HepG2 (cell line): ENCODE results near the gene ADRM1. TPM values are rescaled to one million over a fixed set of nuclear protein-coding genes. Genes with fewer than 3 reads are reported as not detected.

Source experiments
- ATAC-seq: fragments of 200-7000 bp; cut with Tn5 transposase; 3 replicates; pipeline ENCODE4 v1.9.1; 2020; ENCODE audit warnings: mild to moderate bottlenecking, moderate library complexity
- BruUV-seq: library from RNA; stranded (reverse); fragments of 400-500 nt; replicated peaks from 2 replicates; lab custom pipeline; 2021; lab: Mats Ljungman, UMichigan
- CTCF ChIA-PET: fragments of 300-600 bp; formaldehyde crosslinking; extraction: SDS; loops from one replicate; lab custom pipeline; 2021; ENCODE audit warnings: low total read pairs, inconsistent platforms, low intra/inter-chr PET ratio; lab: Yijun Ruan, JAX
- POLR2A ChIA-PET: fragments of 350-600 bp; sonication (Branson Sonifier 250); formaldehyde crosslinking; loops from one replicate; lab custom pipeline; 2020; ENCODE audit warnings: antibody characterized with exemption, inconsistent platforms; lab: Yijun Ruan, JAX
- DNase-seq: peaks from one replicate; pipeline ENCODE4 v3.0.0-alpha.2; 2015; ENCODE audit warnings: low spot score
- FAIRE-seq: peaks from 3 replicates; lab custom pipeline; 2011; peaks lifted over from hg19 to GRCh38; lab: Jason Lieb, UNC
- H2AFZ ChIP-seq: one replicate; pipeline ENCODE4 v1.6.1; 2011; ENCODE audit warnings: low read length, inconsistent platforms
- H3K27ac ChIP-seq: fragments of 300-600 bp; 3 replicates; pipeline ENCODE4 v1.8.0; 2011; ENCODE audit warnings: mixed run types, mild to moderate bottlenecking, mixed read lengths, low read length, inconsistent platforms; ENCODE audit not compliant: insufficient read depth; ENCODE audit errors: extremely low read length
- H3K27me3 ChIP-seq, 2 experiments: fragments of 200-600 bp in 1 of 2; 2 replicates in 1 of 2; 3 replicates in 1 of 2; pipeline versions ENCODE4 v1.6.0 to v1.8.0; 2011; ENCODE audit warnings: low read length in 2 of 2, mild to moderate bottlenecking in 2 of 2, moderate library complexity in 2 of 2, inconsistent platforms in 1 of 2; ENCODE audit not compliant: insufficient read depth in 2 of 2, control insufficient read depth in 1 of 2
- H3K36me3 ChIP-seq, 2 experiments: fragments of 200-600 bp in 1 of 2; replicated peaks in 1 of 2; 2 replicates in 1 of 2; 3 replicates in 1 of 2; pipeline versions ENCODE4 v1.5.1 to v1.8.0; 2011; ENCODE audit warnings: low read length in 2 of 2, inconsistent platforms in 1 of 2; ENCODE audit not compliant: insufficient read depth in 2 of 2, control insufficient read depth in 1 of 2
- H3K4me1 ChIP-seq: 2 replicates; pipeline ENCODE4 v1.5.1; 2012; ENCODE audit warnings: low read length, inconsistent platforms; ENCODE audit not compliant: insufficient read depth
- H3K4me2 ChIP-seq: 2 replicates; pipeline ENCODE4 v1.6.0; 2011; ENCODE audit warnings: low read depth, low read length, inconsistent platforms
- H3K4me3 ChIP-seq, 3 experiments: fragments of 200-600 bp in 1 of 3; sonication (generic), shearing (Covaris generic) in 1 of 3; replicated peaks in 1 of 3; 2 replicates each; pipeline ENCODE4 v1.5.1; 2011 to 2016; ENCODE audit warnings: low read length in 3 of 3, inconsistent platforms in 2 of 3, low read depth in 2 of 3, mild to moderate bottlenecking in 2 of 3, control low read depth in 1 of 3, mixed read lengths in 1 of 3; ENCODE audit not compliant: insufficient read depth in 1 of 3
- H3K79me2 ChIP-seq: one replicate; pipeline ENCODE4 v1.6.1; 2011; ENCODE audit warnings: low read length, inconsistent platforms; ENCODE audit not compliant: insufficient read depth
- H3K9ac ChIP-seq: 2 replicates; pipeline ENCODE4 v1.6.0; 2011; ENCODE audit warnings: mild to moderate bottlenecking, low read depth, low read length, inconsistent platforms; ENCODE audit not compliant: insufficient read depth
- H3K9me3 ChIP-seq: 2 replicates; pipeline ENCODE4 v1.5.1; 2012; ENCODE audit warnings: mild to moderate bottlenecking, low read length
- H4K20me1 ChIP-seq: 2 replicates; pipeline ENCODE4 v1.6.0; 2011; ENCODE audit warnings: inconsistent platforms, mild to moderate bottlenecking, low read length, moderate library complexity; ENCODE audit not compliant: insufficient read depth
- EZH2 ChIP-seq: conservative IDR thresholded peaks from 2 replicates; pipeline ENCODE4 v1.6.1; 2012; ENCODE audit warnings: mild to moderate bottlenecking, low read depth, low read length, moderate library complexity
- ISX ChIP-seq: sonication (generic); formaldehyde crosslinking; conservative IDR thresholded peaks from 2 replicates; pipeline ENCODE4 v1.5.0; 2020; ENCODE audit warnings: missing genetic modification reagents
- JARID2 ChIP-seq: sonication (generic); formaldehyde crosslinking; IDR thresholded peaks from 2 replicates; pipeline ENCODE4 v1.8.1; 2023; ENCODE audit warnings: missing genetic modification reagents, inconsistent platforms; ENCODE audit not compliant: insufficient replicate concordance
- MXD1 ChIP-seq: sonication (generic); formaldehyde crosslinking; IDR thresholded peaks from 2 replicates; pipeline ENCODE4 v1.4.0; 2020; ENCODE audit warnings: mild to moderate bottlenecking, missing genetic modification reagents
- NFIB ChIP-seq: sonication (generic); formaldehyde crosslinking; IDR thresholded peaks from 2 replicates; pipeline ENCODE4 v1.9.0; 2021; ENCODE audit warnings: missing genetic modification reagents, mild to moderate bottlenecking, borderline replicate concordance
- RXRA ChIP-seq: sonication (generic); formaldehyde crosslinking; IDR thresholded peaks from 2 replicates; pipeline ENCODE4 v1.5.1; 2020; ENCODE audit warnings: missing genetic modification reagents
- ZBTB33 ChIP-seq: sonication (generic); formaldehyde crosslinking; IDR thresholded peaks from 2 replicates; pipeline ENCODE4 v1.4.0; 2020; ENCODE audit warnings: missing genetic modification reagents
- ZNF225 ChIP-seq: sonication (generic); formaldehyde crosslinking; IDR thresholded peaks from 2 replicates; pipeline ENCODE4 v1.4.0; 2020; ENCODE audit warnings: mild to moderate bottlenecking, missing genetic modification reagents
- ZNF3 ChIP-seq: IDR thresholded peaks from 2 replicates; pipeline ENCODE4 v1.7.0; 2017; ENCODE audit warnings: inconsistent platforms
- ZNF646 ChIP-seq: sonication (generic); formaldehyde crosslinking; IDR thresholded peaks from 2 replicates; pipeline ENCODE4 v1.9.0; 2021; ENCODE audit warnings: mild to moderate bottlenecking, missing genetic modification reagents
- ZNF768 ChIP-seq: sonication (generic); formaldehyde crosslinking; IDR thresholded peaks from 2 replicates; pipeline ENCODE4 v1.4.0; 2020; ENCODE audit warnings: missing genetic modification reagents
- WGBS: methylation state at CpG from one replicate; pipeline ENCODE4 v1.1.6; 2017; ENCODE audit warnings: low lambda C conversion rate; 5-methylcytosine and 5-hydroxymethylcytosine counted together
- in situ Hi-C: cut with HindIII; loops from 2 replicates; pipeline ENCODE4 v1.10.0; 2017; ENCODE audit warnings: low pct_unique_long_range_greater_than_20kb; ENCODE audit not compliant: extremely low pct_ligation_motif_present
- intact Hi-C: fragments of 100-400 bp; cut with micrococcal nuclease; formaldehyde crosslinking; loops from one replicate; pipeline ENCODE4 v1.10.0; 2022; ENCODE audit not compliant: unreplicated experiment
- polyA plus RNA-seq, 8 experiments: library from polyadenylated mRNA; depleted of rRNA in 3 of 8; stranded (reverse) in 7 of 8; unstranded in 1 of 8; fragments of >200 nt; fragmentation: Illumina TruSeq in 4 of 8; extraction: Trizol in 4 of 8; gene quantifications; 2 replicates each; pipeline versions ENCODE4 v1.2.1 to v1.2.3, GENCODE V29; 2011 to 2016; ENCODE audit warnings: low read depth in 4 of 8, missing spikeins in 1 of 8, mixed read lengths in 1 of 8; ENCODE audit not compliant: insufficient read depth in 1 of 8
- total RNA-seq, 5 experiments: library from RNA; depleted of rRNA; stranded (reverse); fragments of >200 nt; fragmentation: Illumina TruSeq; extraction: Trizol; gene quantifications; 2 replicates each; pipeline ENCODE4 v1.2.3, GENCODE V29; 2016; ENCODE audit warnings: low read depth in 1 of 5

Gene ADRM1
- total and polyA plus RNA-seq, 2 of the 13 experiments (the other 11 are each of a cell fraction or from before 2014, with no cell fraction given): 92.9 to 154 TPM

- Histone ChIP-seq H4K20me1 (peaks cover 5% of the 10 kb centered on the region; the same call in 1 of the 2 replicates), H3K79me2 (peaks cover 7% of the 10 kb centered on the region), H3K27me3 (no peaks in the 10 kb centered on the region; a peak in 1 of 5 replicates), H3K9ac (no peak overlapping the region), H3K4me1 (peaks cover 30% of the 10 kb centered on the region), H3K36me3 (peaks cover 14 to 20% of the 10 kb centered on the region in 2 experiments), H3K4me2 (no peak overlapping the region), H3K4me3 (no peak overlapping the region), H3K9me3 (no peaks in the 10 kb centered on the region), H3K27ac (no peak overlapping the region), H2AFZ (no peak overlapping the region)
- no TSS peak for BruUV-seq
- DNase-seq (no peak), FAIRE-seq (no peak), ATAC-seq (no peak)
- POLR2A ChIA-PET: interaction anchor here (0.7 to 1.7 kb wide), 5 partner anchors 62 to 88 kb away, joined by 3 to 5 read pairs (median 4); partner anchors contain the start of gene RPS21
- CTCF ChIA-PET: no interaction called here
- WGBS: 94% methylated on average over 32 of the region's 33 CpGs
- intact Hi-C loops: no loop called here
- in situ Hi-C loops: no loop called here
- TF ChIP-seq ZNF3 (CRISPR knock-in tag) (no peak), ZBTB33 (CRISPR knock-in tag) (0 out of 2 replicates have a peak, but pooled peaks have one; percentile 21), MXD1 (0 out of 2 replicates have a peak, but pooled peaks have one; percentile 42), ZNF768 (peak; percentile 61; the same call in 1 of the 2 replicates), ISX (no peak), EZH2 (no peak), NFIB (0 out of 2 replicates have a peak, but pooled peaks have one; percentile 58), JARID2 (no peak), ZNF646 (CRISPR knock-in tag) (no peak), RXRA (CRISPR knock-in tag) (peak; percentile 49; the same call in 1 of the 2 replicates), ZNF225 (CRISPR knock-in tag) (0 out of 2 replicates have a peak, but pooled peaks have one; percentile 31)
Observed at GRCh38 chr20:62298577-62299249, 4.1 kb upstream of the ADRM1 start.
